Measurements from ENCODE around the gene RGS8.

- no peak for TF ChIP-seq CTCF (IDR thresholded peaks at IDR 0.05)
- TF ChIP-seq ZFX (IDR thresholded peaks at IDR 0.05; ENCODE audit: borderline replicate concordance): no peak
These were observed 22.7 kb upstream of the RGS8 start for GRCh38 chr1:182707122-182707521.

Data from 22Rv1 (cell line).